ENCODE data around the gene ANKRD34A. TPM values are rescaled to one million over a fixed set of nuclear protein-coding genes. Genes with fewer than 3 reads are reported as not detected.

Gene ANKRD34A
- total and polyA plus RNA-seq, 2 experiments from 2014 or later: 0.16 to 0.35 TPM

- no peak overlapping the region for H2AFZ ChIP-seq
- 0 out of 2 replicates have a peak, but pooled peaks cover 4% of the 10 kb centered on the region for H3F3A ChIP-seq (replicated peaks; ENCODE audit: low read depth)
- peaks cover 9% of the 10 kb centered on the region for H3K27me3 Mint-ChIP-seq (ENCODE audit: insufficient read depth, low read depth, poor library complexity)
- H4K20me1 ChIP-seq (replicated peaks; ENCODE audit: insufficient read depth): no peaks in the 10 kb centered on the region
- H3K36me3 ChIP-seq (ENCODE audit: insufficient read depth): no peaks in the 10 kb centered on the region
- no peaks in the 10 kb centered on the region for H3K4me1 ChIP-seq (ENCODE audit: insufficient read depth)
- H3K4me1 Mint-ChIP-seq: peaks cover 10% of the 10 kb centered on the region; the same call in 2 of the 3 replicates
- no peaks in the 10 kb centered on the region for H3K27me3 ChIP-seq (ENCODE audit: insufficient read depth)
- no peak overlapping the region for H3K4me3 ChIP-seq
- DNase-seq (ENCODE audit: low spot score) (no peak), ATAC-seq (no peak)
- no peak overlapping the region for H3K27ac ChIP-seq (ENCODE audit: low read depth)
- no peaks in the 10 kb centered on the region for H3K9me2 ChIP-seq (ENCODE audit: insufficient read depth)
- TF ChIP-seq, protein P1, sequence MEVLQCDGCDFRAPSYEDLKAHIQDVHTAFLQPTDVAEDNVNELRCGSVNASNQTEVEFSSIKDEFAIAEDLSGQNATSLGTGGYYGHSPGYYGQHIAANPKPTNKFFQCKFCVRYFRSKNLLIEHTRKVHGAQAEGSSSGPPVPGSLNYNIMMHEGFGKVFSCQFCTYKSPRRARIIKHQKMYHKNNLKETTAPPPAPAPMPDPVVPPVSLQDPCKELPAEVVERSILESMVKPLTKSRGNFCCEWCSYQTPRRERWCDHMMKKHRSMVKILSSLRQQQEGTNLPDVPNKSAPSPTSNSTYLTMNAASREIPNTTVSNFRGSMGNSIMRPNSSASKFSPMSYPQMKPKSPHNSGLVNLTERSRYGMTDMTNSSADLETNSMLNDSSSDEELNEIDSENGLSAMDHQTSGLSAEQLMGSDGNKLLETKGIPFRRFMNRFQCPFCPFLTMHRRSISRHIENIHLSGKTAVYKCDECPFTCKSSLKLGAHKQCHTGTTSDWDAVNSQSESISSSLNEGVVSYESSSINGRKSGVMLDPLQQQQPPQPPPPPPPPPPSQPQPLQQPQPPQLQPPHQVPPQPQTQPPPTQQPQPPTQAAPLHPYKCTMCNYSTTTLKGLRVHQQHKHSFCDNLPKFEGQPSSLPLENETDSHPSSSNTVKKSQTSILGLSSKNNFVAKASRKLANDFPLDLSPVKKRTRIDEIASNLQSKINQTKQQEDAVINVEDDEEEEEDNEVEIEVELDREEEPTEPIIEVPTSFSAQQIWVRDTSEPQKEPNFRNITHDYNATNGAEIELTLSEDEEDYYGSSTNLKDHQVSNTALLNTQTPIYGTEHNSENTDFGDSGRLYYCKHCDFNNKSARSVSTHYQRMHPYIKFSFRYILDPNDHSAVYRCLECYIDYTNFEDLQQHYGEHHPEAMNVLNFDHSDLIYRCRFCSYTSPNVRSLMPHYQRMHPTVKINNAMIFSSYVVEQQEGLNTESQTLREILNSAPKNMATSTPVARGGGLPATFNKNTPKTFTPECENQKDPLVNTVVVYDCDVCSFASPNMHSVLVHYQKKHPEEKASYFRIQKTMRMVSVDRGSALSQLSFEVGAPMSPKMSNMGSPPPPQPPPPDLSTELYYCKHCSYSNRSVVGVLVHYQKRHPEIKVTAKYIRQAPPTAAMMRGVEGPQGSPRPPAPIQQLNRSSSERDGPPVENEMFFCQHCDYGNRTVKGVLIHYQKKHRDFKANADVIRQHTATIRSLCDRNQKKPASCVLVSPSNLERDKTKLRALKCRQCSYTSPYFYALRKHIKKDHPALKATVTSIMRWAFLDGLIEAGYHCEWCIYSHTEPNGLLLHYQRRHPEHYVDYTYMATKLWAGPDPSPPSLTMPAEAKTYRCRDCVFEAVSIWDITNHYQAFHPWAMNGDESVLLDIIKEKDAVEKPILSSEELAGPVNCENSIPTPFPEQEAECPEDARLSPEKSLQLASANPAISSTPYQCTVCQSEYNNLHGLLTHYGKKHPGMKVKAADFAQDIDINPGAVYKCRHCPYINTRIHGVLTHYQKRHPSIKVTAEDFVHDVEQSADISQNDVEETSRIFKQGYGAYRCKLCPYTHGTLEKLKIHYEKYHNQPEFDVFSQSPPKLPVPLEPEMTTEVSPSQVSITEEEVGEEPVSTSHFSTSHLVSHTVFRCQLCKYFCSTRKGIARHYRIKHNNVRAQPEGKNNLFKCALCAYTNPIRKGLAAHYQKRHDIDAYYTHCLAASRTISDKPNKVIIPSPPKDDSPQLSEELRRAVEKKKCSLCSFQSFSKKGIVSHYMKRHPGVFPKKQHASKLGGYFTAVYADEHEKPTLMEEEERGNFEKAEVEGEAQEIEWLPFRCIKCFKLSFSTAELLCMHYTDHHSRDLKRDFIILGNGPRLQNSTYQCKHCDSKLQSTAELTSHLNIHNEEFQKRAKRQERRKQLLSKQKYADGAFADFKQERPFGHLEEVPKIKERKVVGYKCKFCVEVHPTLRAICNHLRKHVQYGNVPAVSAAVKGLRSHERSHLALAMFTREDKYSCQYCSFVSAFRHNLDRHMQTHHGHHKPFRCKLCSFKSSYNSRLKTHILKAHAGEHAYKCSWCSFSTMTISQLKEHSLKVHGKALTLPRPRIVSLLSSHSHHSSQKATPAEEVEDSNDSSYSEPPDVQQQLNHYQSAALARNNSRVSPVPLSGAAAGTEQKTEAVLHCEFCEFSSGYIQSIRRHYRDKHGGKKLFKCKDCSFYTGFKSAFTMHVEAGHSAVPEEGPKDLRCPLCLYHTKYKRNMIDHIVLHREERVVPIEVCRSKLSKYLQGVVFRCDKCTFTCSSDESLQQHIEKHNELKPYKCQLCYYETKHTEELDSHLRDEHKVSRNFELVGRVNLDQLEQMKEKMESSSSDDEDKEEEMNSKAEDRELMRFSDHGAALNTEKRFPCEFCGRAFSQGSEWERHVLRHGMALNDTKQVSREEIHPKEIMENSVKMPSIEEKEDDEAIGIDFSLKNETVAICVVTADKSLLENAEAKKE (CRISPR knock-in tag; IDR thresholded peaks at IDR 0.05): no peak
- no peak for TF ChIP-seq STAT1 (IDR thresholded peaks at IDR 0.05; ENCODE audit: unreplicated experiment)
- no peak for TF ChIP-seq EZH2phosphoT487 (IDR thresholded peaks at IDR 0.05; ENCODE audit: unreplicated experiment)
- no peak for TF ChIP-seq JUNB (IDR thresholded peaks at IDR 0.05; ENCODE audit: unreplicated experiment)
- TF ChIP-seq, protein P2, sequence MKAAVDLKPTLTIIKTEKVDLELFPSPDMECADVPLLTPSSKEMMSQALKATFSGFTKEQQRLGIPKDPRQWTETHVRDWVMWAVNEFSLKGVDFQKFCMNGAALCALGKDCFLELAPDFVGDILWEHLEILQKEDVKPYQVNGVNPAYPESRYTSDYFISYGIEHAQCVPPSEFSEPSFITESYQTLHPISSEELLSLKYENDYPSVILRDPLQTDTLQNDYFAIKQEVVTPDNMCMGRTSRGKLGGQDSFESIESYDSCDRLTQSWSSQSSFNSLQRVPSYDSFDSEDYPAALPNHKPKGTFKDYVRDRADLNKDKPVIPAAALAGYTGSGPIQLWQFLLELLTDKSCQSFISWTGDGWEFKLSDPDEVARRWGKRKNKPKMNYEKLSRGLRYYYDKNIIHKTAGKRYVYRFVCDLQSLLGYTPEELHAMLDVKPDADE (IDR thresholded peaks at IDR 0.05): no peak
- TF ChIP-seq ZNF114 (CRISPR knock-in tag; IDR thresholded peaks at IDR 0.05): no peak
- TF ChIP-seq REST (IDR thresholded peaks at IDR 0.05; ENCODE audit: unreplicated experiment): no peak
- H3K27ac Mint-ChIP-seq: no peak overlapping the region
- no peak overlapping the region for H3K4me2 ChIP-seq
- H3K4me3 Mint-ChIP-seq: no peak overlapping the region
- no peaks in the 10 kb centered on the region for H3K9me3 Mint-ChIP-seq
- H3K79me2 ChIP-seq (replicated peaks; ENCODE audit: insufficient read depth): no peaks in the 10 kb centered on the region
- H3K36me3 Mint-ChIP-seq (ENCODE audit: low read depth): no peaks in the 10 kb centered on the region; the same call in 1 of the 3 replicates
These were observed 52.2 kb downstream of the ANKRD34A start for GRCh38 chr1:145912128-145912641.

Other genes starting within 250 kb of the ANKRD34A start
- gene CD160, start 245.1 kb downstream of the ANKRD34A start, total RNA-seq (2014; rRNA removed; shearing (Covaris generic)): not detected in 2 replicates
- 0.06 TPM in 1 of 2 replicates, not detected in the other for gene CD160, start 245.1 kb downstream of the ANKRD34A start, polyA plus RNA-seq (2016; fragmentation: Nextera tagmentation; extraction: Ambion mirVana)
- 10.5 and 10.6 TPM in 2 replicates for gene RNF115, start 140.5 kb downstream of the ANKRD34A start, total RNA-seq (2014; rRNA removed; shearing (Covaris generic))
- 10.8 and 10.9 TPM in 2 replicates for gene RNF115, start 140.5 kb downstream of the ANKRD34A start, polyA plus RNA-seq (2016; fragmentation: Nextera tagmentation; extraction: Ambion mirVana)
- gene POLR3C, start 140.4 kb downstream of the ANKRD34A start, total RNA-seq (2014; rRNA removed; shearing (Covaris generic)): 15.7 and 23.9 TPM in 2 replicates
- gene POLR3C, start 140.4 kb downstream of the ANKRD34A start, polyA plus RNA-seq (2016; fragmentation: Nextera tagmentation; extraction: Ambion mirVana): 11.6 and 15.1 TPM in 2 replicates
- gene NUDT17, start 118.9 kb downstream of the ANKRD34A start, total RNA-seq (2014; rRNA removed; shearing (Covaris generic)): 4.3 and 6.8 TPM in 2 replicates
- gene NUDT17, start 118.9 kb downstream of the ANKRD34A start, polyA plus RNA-seq (2016; fragmentation: Nextera tagmentation; extraction: Ambion mirVana): 2.8 and 5.7 TPM in 2 replicates
- gene PIAS3, start 105.5 kb downstream of the ANKRD34A start, total RNA-seq (2014; rRNA removed; shearing (Covaris generic)): 33.2 and 35.7 TPM in 2 replicates
- 40.8 and 45.4 TPM in 2 replicates for gene PIAS3, start 105.5 kb downstream of the ANKRD34A start, polyA plus RNA-seq (2016; fragmentation: Nextera tagmentation; extraction: Ambion mirVana)
- gene ANKRD35, start 78.7 kb downstream of the ANKRD34A start, total RNA-seq (2014; rRNA removed; shearing (Covaris generic)): 3.6 and 4.3 TPM in 2 replicates
- gene ANKRD35, start 78.7 kb downstream of the ANKRD34A start, polyA plus RNA-seq (2016; fragmentation: Nextera tagmentation; extraction: Ambion mirVana): 4.9 and 5.6 TPM in 2 replicates
- 0.04 and 0.21 TPM in 2 replicates for gene ITGA10, start 54.5 kb downstream of the ANKRD34A start, total RNA-seq (2014; rRNA removed; shearing (Covaris generic))
- 0.21 TPM in 1 of 2 replicates, not detected in the other for gene ITGA10, start 54.5 kb downstream of the ANKRD34A start, polyA plus RNA-seq (2016; fragmentation: Nextera tagmentation; extraction: Ambion mirVana)
- 9.1 and 10.0 TPM in 2 replicates for gene PEX11B, start 45.9 kb downstream of the ANKRD34A start, total RNA-seq (2014; rRNA removed; shearing (Covaris generic))
- 7.4 and 9.7 TPM in 2 replicates for gene PEX11B, start 45.9 kb downstream of the ANKRD34A start, polyA plus RNA-seq (2016; fragmentation: Nextera tagmentation; extraction: Ambion mirVana)
- 170 and 212 TPM in 2 replicates for gene RBM8A, start 37.1 kb downstream of the ANKRD34A start, total RNA-seq (2014; rRNA removed; shearing (Covaris generic))
- gene RBM8A, start 37.1 kb downstream of the ANKRD34A start, polyA plus RNA-seq (2016; fragmentation: Nextera tagmentation; extraction: Ambion mirVana): 286 and 312 TPM in 2 replicates
- 2.5 and 2.6 TPM in 2 replicates for gene LIX1L, start 6.6 kb downstream of the ANKRD34A start, total RNA-seq (2014; rRNA removed; shearing (Covaris generic))
- 0.76 and 1.1 TPM in 2 replicates for gene LIX1L, start 6.6 kb downstream of the ANKRD34A start, polyA plus RNA-seq (2016; fragmentation: Nextera tagmentation; extraction: Ambion mirVana)
- 0.82 and 3.1 TPM in 2 replicates for gene POLR3GL, start 115 bp upstream of the ANKRD34A start, total RNA-seq (2014; rRNA removed; shearing (Covaris generic))
- 9.5 and 9.8 TPM in 2 replicates for gene POLR3GL, start 115 bp upstream of the ANKRD34A start, polyA plus RNA-seq (2016; fragmentation: Nextera tagmentation; extraction: Ambion mirVana)
- 29.1 and 31.5 TPM in 2 replicates for gene TXNIP, start 32.0 kb upstream of the ANKRD34A start, total RNA-seq (2014; rRNA removed; shearing (Covaris generic))
- gene TXNIP, start 32.0 kb upstream of the ANKRD34A start, polyA plus RNA-seq (2016; fragmentation: Nextera tagmentation; extraction: Ambion mirVana): 19.5 and 22.8 TPM in 2 replicates
- gene HJV, start 57.2 kb upstream of the ANKRD34A start, total RNA-seq (2014; rRNA removed; shearing (Covaris generic)): 0.23 and 0.42 TPM in 2 replicates
- gene HJV, start 57.2 kb upstream of the ANKRD34A start, polyA plus RNA-seq (2016; fragmentation: Nextera tagmentation; extraction: Ambion mirVana): 0.45 and 0.99 TPM in 2 replicates
- 0.31 and 0.38 TPM in 2 replicates for gene NBPF10, start 180.2 kb upstream of the ANKRD34A start, total RNA-seq (2014; rRNA removed; shearing (Covaris generic))
- 0.35 and 0.36 TPM in 2 replicates for gene NBPF10, start 180.2 kb upstream of the ANKRD34A start, polyA plus RNA-seq (2016; fragmentation: Nextera tagmentation; extraction: Ambion mirVana)